HG03025 (cell line): ENCODE measurements around the gene SAFB2.

Experiments used
- ATAC-seq: cut with Tn5 transposase; IDR thresholded peaks from one replicate; pipeline ENCODE4 v1.9.1; 2021; ENCODE audit warnings: mild to moderate bottlenecking, moderate library complexity; ENCODE audit not compliant: unreplicated experiment, low FRiP score

Gene SAFB2

GRCh38 chr19:5635427-5635826, 12.9 kb upstream of the SAFB2 start:
- no peak for ATAC-seq

- ATAC-seq = no peak
Observed at GRCh38 chr19:5632657-5633056, 10.1 kb upstream of the SAFB2 start.

GRCh38 chr19:5632241-5632612, 9.7 kb upstream of the SAFB2 start:
- no peak for ATAC-seq

GRCh38 chr19:5631567-5632240, 9.1 kb upstream of the SAFB2 start:
- ATAC-seq = no peak

GRCh38 chr19:5628919-5629481, 6.4 kb upstream of the SAFB2 start:
- ATAC-seq = no peak

GRCh38 chr19:5628461-5628860, 5.9 kb upstream of the SAFB2 start:
- no peak for ATAC-seq

GRCh38 chr19:5627395-5627904, 4.9 kb upstream of the SAFB2 start:
- no peak for ATAC-seq

- ATAC-seq = no peak
Observed at GRCh38 chr19:5625641-5626040, 3.1 kb upstream of the SAFB2 start.

GRCh38 chr19:5624741-5625278, 2.2 kb upstream of the SAFB2 start:
- no peak for ATAC-seq

GRCh38 chr19:5624018-5624663, 1.6 kb upstream of the SAFB2 start:
- no peak for ATAC-seq

GRCh38 chr19:5623397-5624017, 931 bp upstream of the SAFB2 start:
- peak; percentile 16 for ATAC-seq

GRCh38 chr19:5621945-5622464, 571 bp downstream of the SAFB2 start:
- ATAC-seq = no peak

GRCh38 chr19:5621311-5621944, 1.1 kb downstream of the SAFB2 start:
- no peak for ATAC-seq

GRCh38 chr19:5619946-5620345, 2.6 kb downstream of the SAFB2 start:
- no peak for ATAC-seq

GRCh38 chr19:5618591-5618990, 4.0 kb downstream of the SAFB2 start:
- ATAC-seq = no peak

GRCh38 chr19:5617080-5617479, 5.5 kb downstream of the SAFB2 start:
- no peak for ATAC-seq

- ATAC-seq = no peak
Observed at GRCh38 chr19:5615756-5616327, 6.7 kb downstream of the SAFB2 start.

- ATAC-seq = no peak
Observed at GRCh38 chr19:5612891-5613865, 9.4 kb downstream of the SAFB2 start.

GRCh38 chr19:5609881-5610448, 12.6 kb downstream of the SAFB2 start:
- ATAC-seq = no peak
